Limb (tissue), 2 donors: Measurements from ENCODE around the gene CCL16.
"Not testable (repeated sequence)": the region's sequence is repeated elsewhere in the genome, so short reads cannot be mapped to it uniquely, and the experiment has no call there.

ENCODE experiments used
- DNase-seq, 2 donors: peaks; one replicate each; pipeline ENCODE4 v3.0.0-alpha.2; 2016; ENCODE audit errors: extremely low spot score in 2 of 2

The CCL16 gene

GRCh38 chr17:35942588-35943186, 38.6 kb downstream of the CCL16 start:
- DNase-seq: peak in 1 of 2 donors; percentile 46

- DNase-seq: not testable (repeated sequence)
Measured at GRCh38 chr17:35938492-35938891, 42.8 kb downstream of the CCL16 start.

- DNase-seq: no peak
Measured at GRCh38 chr17:35936063-35936462, 45.2 kb downstream of the CCL16 start.

- no peak for DNase-seq
Measured at GRCh38 chr17:35934760-35935159, 46.5 kb downstream of the CCL16 start.

- no peak for DNase-seq
Measured at GRCh38 chr17:35932586-35932985, 48.7 kb downstream of the CCL16 start.

- peak; percentile 41 to 51 for DNase-seq
Measured at GRCh38 chr17:35931794-35932425, 49.4 kb downstream of the CCL16 start.

GRCh38 chr17:35930211-35931065, 50.9 kb downstream of the CCL16 start, which contains the start of gene RDM1:
TSS of gene RDM1 (minus strand) at chr17:35930773. CDS start at chr17:35930727, 46 bp downstream.
- peak; percentile 79 to 86 for DNase-seq

GRCh38 chr17:35927714-35928113, 53.6 kb downstream of the CCL16 start:
- DNase-seq: no peak
